HG03060 (cell line): ENCODE measurements around the gene TMEM131.
A peak's percentile ranks its signal among the peaks of the same experiment; 100 is the strongest.
"Not testable (repeated sequence)": the region's sequence is repeated elsewhere in the genome, so short reads cannot be mapped to it uniquely, and the experiment has no call there.

Experiments used
- ATAC-seq: cut with Tn5 transposase; IDR thresholded peaks from one replicate; pipeline ENCODE4 v1.9.1; 2021; ENCODE audit warnings: low read depth, moderate number of reproducible peaks; ENCODE audit not compliant: unreplicated experiment

The TMEM131 gene

GRCh38 chr2:97917668-97918067, 78.1 kb downstream of the TMEM131 start:
- ATAC-seq: not testable (repeated sequence)

DNA sequence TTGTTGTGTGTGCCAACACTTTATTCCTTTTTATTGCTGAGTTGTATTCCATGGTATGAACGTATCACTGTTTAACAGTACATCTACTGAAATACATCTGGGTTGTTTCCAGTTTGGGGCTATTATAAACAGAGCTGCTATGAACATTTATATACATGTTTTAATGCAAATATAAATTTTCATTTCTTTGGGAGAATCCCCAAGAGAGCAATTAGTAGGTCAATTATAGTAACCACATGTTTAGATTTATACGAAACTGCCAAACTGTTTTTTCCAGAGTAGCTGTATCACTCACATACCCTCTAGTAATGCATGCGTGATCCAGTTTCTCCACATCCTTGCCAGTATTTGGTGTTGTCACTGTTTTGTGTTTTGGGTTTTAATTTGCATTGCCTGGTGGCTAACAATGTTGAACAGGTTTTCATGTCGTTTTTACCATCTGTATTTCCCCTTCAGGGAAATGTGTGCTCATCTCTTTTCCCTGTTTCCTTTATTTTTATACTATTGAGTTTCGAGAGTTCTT, 81.0 kb downstream of the TMEM131 start:
- no peak for ATAC-seq

DNA sequence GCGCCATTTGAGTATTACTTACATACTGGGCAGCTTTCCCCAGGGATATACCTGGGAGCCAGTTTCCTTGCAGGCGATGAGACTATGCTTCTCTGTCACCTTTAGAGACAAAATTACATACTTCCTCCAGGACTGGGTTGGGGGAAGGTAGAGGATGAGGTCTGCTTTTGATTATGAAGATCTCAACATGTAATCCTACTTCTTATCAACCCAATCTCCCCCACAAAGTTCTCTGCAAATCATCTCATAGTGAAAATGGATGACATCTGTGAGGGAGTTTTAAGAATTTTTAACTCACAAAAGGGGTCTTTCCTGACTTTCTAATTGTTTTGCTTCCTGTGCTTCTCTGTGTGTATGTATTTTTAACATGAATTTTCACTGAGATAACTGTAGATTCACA, 81.9 kb downstream of the TMEM131 start:
- ATAC-seq: no peak

DNA sequence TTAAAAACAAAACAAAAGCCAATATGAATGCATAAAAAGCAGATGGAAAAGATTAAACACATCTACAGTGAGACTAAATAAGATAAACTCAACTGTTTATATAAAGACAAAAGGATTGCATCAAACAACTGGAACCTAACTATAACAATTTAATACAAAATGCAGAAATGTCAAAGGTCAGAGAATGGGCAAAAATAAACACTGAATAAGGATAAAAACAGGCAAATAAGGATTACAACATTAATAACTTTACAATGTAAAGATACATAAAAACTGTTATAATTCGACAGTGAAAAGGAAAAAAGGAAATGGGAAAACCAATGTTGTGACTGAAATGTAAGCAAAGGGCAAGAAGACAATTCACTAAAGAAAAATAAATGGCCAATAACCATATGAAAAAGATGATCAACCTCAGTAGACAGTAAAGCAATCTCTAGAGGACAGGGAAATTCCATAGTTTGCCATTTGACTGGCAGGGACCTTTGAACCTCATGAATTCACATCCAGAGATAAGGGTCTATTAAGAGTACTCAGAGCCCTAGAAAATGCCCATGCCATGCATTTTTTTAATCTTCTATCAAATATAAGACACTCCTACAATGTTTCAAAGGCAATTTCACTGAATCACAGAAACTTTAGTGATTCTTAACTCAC, 83.7 kb downstream of the TMEM131 start:
- no peak for ATAC-seq

DNA sequence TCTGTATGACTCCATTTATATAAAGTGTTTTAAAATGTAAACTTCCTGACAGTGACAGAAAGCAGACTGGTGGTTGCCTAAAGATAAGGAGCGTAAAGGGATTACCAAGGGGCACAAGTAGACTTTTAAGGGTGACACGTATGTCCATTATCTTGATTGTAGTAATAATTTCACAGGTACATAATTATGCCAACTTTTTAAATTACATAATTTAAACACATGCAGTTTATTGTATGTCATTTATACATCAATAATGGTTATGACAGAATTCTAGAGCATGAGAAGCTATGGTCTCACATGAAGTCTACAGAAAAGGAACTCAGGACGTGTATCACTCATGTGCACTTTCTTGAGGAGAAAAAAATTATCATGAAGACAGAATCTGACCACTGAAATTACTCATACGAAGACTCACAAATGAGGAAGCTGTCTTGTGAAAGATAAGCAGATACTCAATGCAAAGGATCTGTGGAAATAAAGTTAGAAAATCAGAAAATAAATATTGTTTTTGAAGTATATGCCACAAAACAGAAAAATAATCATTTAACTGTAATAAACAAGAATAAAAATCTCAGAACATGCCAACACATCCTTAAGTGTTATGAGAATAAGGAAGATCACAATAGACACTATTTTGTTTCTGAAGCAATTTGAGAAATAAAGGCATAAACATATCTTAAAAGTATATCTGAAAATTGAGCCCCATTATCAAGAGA, 84.4 kb downstream of the TMEM131 start:
- ATAC-seq: peak; percentile 67

- no peak for ATAC-seq
Observed at GRCh38 chr2:97910403-97911205, 85.1 kb downstream of the TMEM131 start.

- no peak for ATAC-seq
Observed at GRCh38 chr2:97908208-97908676, 87.5 kb downstream of the TMEM131 start.

DNA sequence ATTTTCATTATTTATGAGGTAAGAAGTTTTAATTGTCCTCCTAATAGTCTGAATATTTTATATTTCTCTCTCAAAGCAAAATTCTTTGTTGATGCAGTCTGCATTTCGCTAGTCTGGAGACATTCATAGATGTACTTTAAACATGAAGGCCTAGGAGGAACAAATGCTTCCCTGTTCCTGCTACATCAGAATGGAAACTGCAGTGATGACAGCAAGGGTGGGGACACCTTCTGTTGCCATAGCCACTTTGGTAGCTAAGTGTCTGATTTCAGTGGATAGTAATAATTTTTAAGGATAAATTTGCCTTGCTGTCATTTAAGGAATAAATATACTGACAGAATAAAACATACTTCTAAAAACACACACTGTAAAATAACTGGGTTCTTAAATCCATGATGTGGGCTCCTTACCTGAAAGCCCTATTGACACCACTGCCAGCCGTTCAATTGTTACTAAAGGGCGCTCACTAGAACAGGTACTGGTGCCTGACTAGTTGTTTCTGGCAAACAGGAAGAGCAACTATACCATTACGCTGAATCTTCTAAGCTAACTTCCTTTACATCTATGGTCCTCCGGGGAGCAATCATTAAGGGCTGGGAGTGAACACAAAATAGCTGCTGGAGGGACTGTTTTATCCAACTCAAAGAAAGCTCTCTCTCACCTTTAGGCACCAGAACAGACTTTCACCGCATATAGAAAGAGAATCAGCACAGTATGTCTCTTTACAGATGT, 88.2 kb downstream of the TMEM131 start:
- no peak for ATAC-seq

- ATAC-seq: no peak
Observed at GRCh38 chr2:97906307-97906706, 89.4 kb downstream of the TMEM131 start.

DNA sequence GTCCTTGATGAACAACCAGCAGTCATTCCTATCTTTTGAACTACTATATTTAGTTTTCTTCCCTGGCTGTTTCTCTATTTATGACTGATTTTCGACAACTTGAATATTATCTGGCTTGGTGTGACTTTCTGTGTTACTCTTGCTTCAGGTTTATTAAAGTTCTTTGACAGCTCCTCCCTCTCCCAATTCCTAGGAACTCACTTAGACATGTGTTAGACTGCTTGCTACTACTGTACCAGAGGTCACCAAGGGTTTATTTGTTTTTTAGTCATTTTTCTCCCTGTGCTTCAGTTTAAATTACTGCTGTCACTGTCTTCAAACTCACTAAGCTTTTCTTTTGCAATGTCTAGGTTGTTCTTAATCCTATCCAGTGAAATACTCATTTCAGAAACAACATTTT, 90.5 kb downstream of the TMEM131 start:
- ATAC-seq: no peak

DNA sequence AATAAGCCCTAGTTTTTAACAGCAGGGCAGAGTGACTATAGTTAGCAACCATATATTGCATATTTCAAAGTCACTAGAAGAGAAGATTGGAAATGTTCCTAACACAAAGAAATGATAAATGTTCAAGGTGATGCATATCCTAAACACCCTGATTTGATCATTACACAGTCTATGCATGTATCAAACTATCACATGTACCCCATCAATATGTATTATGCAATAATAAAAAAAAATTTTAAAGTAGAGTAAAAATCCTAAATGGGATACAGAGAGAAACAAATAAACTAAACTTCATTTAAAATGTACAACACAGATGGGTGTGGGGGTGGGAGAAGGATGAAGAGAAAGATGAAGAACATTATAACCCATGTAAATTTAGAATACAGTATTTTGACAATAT, 93.9 kb downstream of the TMEM131 start:
- ATAC-seq: no peak

- no peak for ATAC-seq
Observed at GRCh38 chr2:97900806-97901205, 94.9 kb downstream of the TMEM131 start.

GRCh38 chr2:97893042-97893441, 102.7 kb downstream of the TMEM131 start:
- not testable (repeated sequence) for ATAC-seq

DNA sequence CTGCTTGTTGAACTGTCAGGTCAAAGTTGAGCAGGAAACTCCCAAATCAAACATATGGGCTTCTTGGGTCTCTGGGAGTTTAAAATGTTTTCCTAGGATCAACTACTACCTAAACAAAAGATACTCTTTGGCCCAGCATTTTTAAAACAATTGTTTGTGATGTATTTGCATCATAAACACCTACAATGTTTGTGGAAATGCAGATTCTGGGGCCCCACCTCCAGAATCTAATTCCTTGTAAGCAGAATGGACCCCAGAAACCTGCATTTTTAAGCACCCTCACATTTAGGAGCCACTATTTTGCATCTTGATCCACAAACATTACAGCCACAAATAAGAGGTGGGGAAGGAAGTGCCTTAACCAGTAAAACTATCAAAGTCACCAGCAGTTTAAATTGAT, 104.1 kb downstream of the TMEM131 start:
- ATAC-seq: no peak

DNA sequence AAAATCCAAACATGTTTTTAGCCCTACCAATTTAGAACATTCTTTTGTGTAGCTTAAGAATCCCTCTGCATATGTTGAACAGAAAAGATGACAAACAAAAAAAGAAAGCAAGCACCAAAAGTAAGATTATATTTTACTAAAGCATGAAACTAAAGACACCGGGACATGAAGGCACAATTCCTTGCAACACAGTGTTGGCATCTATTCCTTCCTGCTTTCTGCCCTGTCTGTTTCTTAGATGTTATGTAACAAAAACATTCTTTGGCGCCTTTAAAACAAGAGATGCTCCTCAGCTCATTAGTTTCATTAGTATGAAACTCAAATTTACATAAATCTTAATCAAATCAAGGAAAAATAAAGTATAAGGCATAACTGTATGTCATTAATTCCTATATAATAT, 106.6 kb downstream of the TMEM131 start:
- ATAC-seq: no peak

GRCh38 chr2:97885841-97886240, 109.9 kb downstream of the TMEM131 start:
- ATAC-seq: no peak

- no peak for ATAC-seq
Observed at GRCh38 chr2:97880334-97880733, 115.4 kb downstream of the TMEM131 start.

GRCh38 chr2:97878865-97879264, 116.9 kb downstream of the TMEM131 start:
- ATAC-seq: no peak

- not testable (repeated sequence) for ATAC-seq
Observed at GRCh38 chr2:97878317-97878716, 117.4 kb downstream of the TMEM131 start.

DNA sequence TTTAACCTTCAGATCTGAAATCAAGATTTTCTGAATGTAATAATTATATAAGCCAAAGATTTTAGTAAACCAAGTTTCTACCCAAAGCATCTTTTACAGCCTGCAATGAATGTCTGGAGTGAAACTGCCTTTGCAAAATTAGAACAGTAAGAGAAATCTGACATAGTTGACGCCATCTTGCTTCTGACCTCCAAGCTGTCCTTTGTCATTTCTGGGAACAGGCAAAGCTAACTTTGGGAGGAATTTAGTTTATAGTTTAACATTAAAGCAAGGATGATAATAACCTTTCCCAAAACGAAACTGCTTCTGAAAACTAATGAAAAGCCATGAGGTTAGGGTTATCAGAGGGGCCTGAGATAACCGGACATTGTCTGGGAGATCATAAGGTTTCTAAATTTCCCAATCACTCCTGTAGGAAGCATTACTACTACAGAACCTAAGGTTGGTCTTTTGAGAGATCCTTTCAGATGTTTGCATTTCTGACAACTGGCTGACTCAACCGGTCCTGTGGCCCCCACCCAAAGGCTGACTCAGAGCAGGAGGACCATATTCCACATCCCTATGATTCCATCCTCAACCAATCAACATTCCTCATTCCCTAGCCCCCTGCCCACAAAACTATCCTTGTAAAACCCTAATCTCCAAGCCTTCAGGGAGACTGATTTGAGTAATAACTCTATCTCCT, 124.5 kb downstream of the TMEM131 start:
- no peak for ATAC-seq
